ENCODE data around the gene TOGARAM2.

DNA sequence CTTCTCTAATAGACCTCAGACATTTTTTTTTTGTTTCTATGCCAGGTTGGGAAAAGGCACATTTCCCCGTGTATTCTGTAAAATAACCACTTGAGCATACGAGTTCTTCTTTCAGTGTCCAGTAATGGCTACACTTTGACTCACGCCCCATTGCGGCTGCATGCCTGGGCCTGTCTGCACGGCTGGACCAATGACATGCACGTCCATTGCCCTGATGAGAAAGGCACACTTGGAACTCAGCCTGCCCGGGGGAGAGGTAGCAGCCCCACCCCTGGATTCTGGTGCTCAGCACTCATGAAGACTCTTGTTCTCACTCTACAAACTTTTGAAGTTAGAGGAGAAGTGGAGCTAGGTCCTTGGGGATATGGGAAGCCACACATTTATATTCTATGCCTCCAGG, 87.4 kb downstream of the TOGARAM2 start:
- no peak for TF ChIP-seq EZH2 (IDR thresholded peaks at IDR 0.05; ENCODE audit: insufficient read depth, poor library complexity, severe bottlenecking)
- no peak for TF ChIP-seq EZH2phosphoT487 (IDR thresholded peaks at IDR 0.05; ENCODE audit: insufficient read depth, low read depth)

Measured in GM23248 (cell line).